GM19193 (cell line): ENCODE measurements around the gene ZHX3.

Source experiments
- POLR2A ChIP-seq: IDR thresholded peaks from 4 replicates; pipeline ENCODE4 v1.6.1; 2011; ENCODE audit not compliant: insufficient read depth, insufficient read length; ENCODE audit errors: extremely low read depth

Gene ZHX3

GRCh38 chr20:41317546-41318270 lies at the start of gene ZHX3:
Gene ZHX3 (minus strand): TSS chr20:41317731. CDS start chr20:41204916, 112,815 bp downstream.
- TF ChIP-seq POLR2A: peak; percentile 62

GRCh38 chr20:41367393-41367695 lies 49.8 kb upstream of the ZHX3 start:
- no peak for TF ChIP-seq POLR2A

GRCh38 chr20:41366546-41367392 lies 49.2 kb upstream of the ZHX3 start, which contains the start of gene EMILIN3:
Gene EMILIN3 (minus strand): TSS chr20:41366818. CDS start chr20:41366634, 184 bp downstream.
- no peak for TF ChIP-seq POLR2A

GRCh38 chr20:41365777-41366545 lies 48.4 kb upstream of the ZHX3 start:
- no peak for TF ChIP-seq POLR2A

- no peak for TF ChIP-seq POLR2A
These were observed 47.6 kb upstream of the ZHX3 start for GRCh38 chr20:41364967-41365765.

- no peak for TF ChIP-seq POLR2A
These were observed 46.8 kb upstream of the ZHX3 start for GRCh38 chr20:41364236-41364855.

- TF ChIP-seq POLR2A: no peak
These were observed 46.1 kb upstream of the ZHX3 start for GRCh38 chr20:41363601-41364000.

GRCh38 chr20:41362748-41363140 lies 45.2 kb upstream of the ZHX3 start:
- no peak for TF ChIP-seq POLR2A

GRCh38 chr20:41361757-41362747 lies 44.5 kb upstream of the ZHX3 start:
- no peak for TF ChIP-seq POLR2A

GRCh38 chr20:41360831-41361756 lies 43.6 kb upstream of the ZHX3 start:
- no peak for TF ChIP-seq POLR2A

GRCh38 chr20:41359541-41360011 lies 42.0 kb upstream of the ZHX3 start:
- TF ChIP-seq POLR2A: no peak

- no peak for TF ChIP-seq POLR2A
These were observed 41.2 kb upstream of the ZHX3 start for GRCh38 chr20:41358717-41359116.
